ENCODE data around the gene TMEM123. TPM values are rescaled to one million over a fixed set of nuclear protein-coding genes. Genes with fewer than 3 reads are reported as not detected.

TMEM123 gene
- total and polyA plus RNA-seq, 2 of the 4 experiments (the other 2 are of a cell fraction) = 96.9 to 127 TPM

GRCh38 chr11:102411142-102411541 is 41.4 kb downstream of the TMEM123 start:
- dilution Hi-C loops (cut with HindIII; ENCODE audit: low sequenced_read_pairs, unreplicated experiment) (no loop called here), intact Hi-C loops (cut with micrococcal nuclease) (no loop called here), in situ Hi-C loops (cut with MboI; ENCODE audit: low sequenced_read_pairs) (no loop called here)
- ChIA-PET CTCF (interaction anchor here (0.6 kb wide), 1 partner anchor 21 kb away, joined by 3 read pairs; no protein-coding TSS in a partner anchor), POLR2A (ENCODE audit: unreplicated experiment) (no interaction called here)
- Histone ChIP-seq H4K5ac (ENCODE audit: low read depth, low read length) (no peak overlapping the region), H4K20me1 (ENCODE audit: insufficient read depth, low read length) (peaks cover 41% of the 10 kb centered on the region; the same call in 1 of the 2 replicates), H3K4me2 (ENCODE audit: low read depth, low read length) (no peak overlapping the region), H2BK120ac (ENCODE audit: low read depth, low read length) (no peak overlapping the region), H3K18ac (ENCODE audit: low read depth, low read length) (no peak overlapping the region), H2AFZ (replicated peaks; ENCODE audit: low read length, poor library complexity) (no peak overlapping the region), H4K91ac (ENCODE audit: insufficient read depth, low read depth, low read length) (no peak overlapping the region), H2AK5ac (ENCODE audit: low read depth, low read length) (no peak overlapping the region), H3K36me3 (ENCODE audit: control insufficient read depth, insufficient read depth, low read length) (peaks cover 4% of the 10 kb centered on the region), H3K9ac (ENCODE audit: low read depth, low read length) (no peak overlapping the region), H3K4ac (ENCODE audit: low read depth, low read length) (no peak overlapping the region), H3K27me3 (ENCODE audit: control insufficient read depth, insufficient read depth, low read length) (no peaks in the 10 kb centered on the region), H3K23ac (ENCODE audit: low read depth, low read length) (no peak overlapping the region), H3K27ac (ENCODE audit: insufficient read depth, low read length) (no peak overlapping the region), H3K4me3 (ENCODE audit: insufficient read depth, low read depth, low read length) (no peak overlapping the region), H3K4me1 (ENCODE audit: control insufficient read depth, insufficient read depth, low read length) (peaks cover 9% of the 10 kb centered on the region), H3K56ac (ENCODE audit: extremely low read depth, insufficient read depth, low read length) (no peak overlapping the region), H3K9me3 (ENCODE audit: control insufficient read depth, insufficient read depth, low read length) (no peaks in the 10 kb centered on the region), H2BK20ac (ENCODE audit: low read depth, low read length) (no peak overlapping the region), H2BK15ac (ENCODE audit: low read depth, low read length) (no peak overlapping the region), H3K9me1 (ENCODE audit: insufficient read depth, low read length) (peaks cover 27% of the 10 kb centered on the region), H3K14ac (replicated peaks; ENCODE audit: low read depth, low read length) (no peak overlapping the region), H2BK5ac (ENCODE audit: low read depth, low read length, poor library complexity, severe bottlenecking) (no peak overlapping the region), H3K79me1 (ENCODE audit: low read depth in 1 of 2, low read length in 2 of 2) (peaks cover 23 to 72% of the 10 kb centered on the region in 2 experiments), H4K8ac (ENCODE audit: low read depth in 2 of 2, low read length in 2 of 2) (no peak overlapping the region), H2AK9ac (replicated peaks; ENCODE audit: low read depth, low read length, poor library complexity) (no peak overlapping the region)
- DNase-seq = no peak
- BruUV-seq (replicated peaks) = no TSS peak
- WGBS, 2 experiments (ENCODE audit: extremely low coverage in 2 of 2, insufficient read length in 1 of 2) = 100% methylated on average over 1 of the region's 7 CpGs; no CpG with 5 or more reads in 1 of the 2 experiments
- TF ChIP-seq MAZ (IDR thresholded peaks at IDR 0.05; ENCODE audit: borderline replicate concordance, low read depth, low read length) (no peak), SMC3 (IDR thresholded peaks at IDR 0.05; ENCODE audit: low read depth, low read length) (no peak), MXI1 (IDR thresholded peaks at IDR 0.05; ENCODE audit: borderline replicate concordance, low read depth, low read length) (no peak), BHLHE40 (IDR thresholded peaks at IDR 0.05; ENCODE audit: low read depth, low read length) (no peak), NFE2L2 (IDR thresholded peaks at IDR 0.05; ENCODE audit: low read depth, low read length) (no peak), ELK1 (IDR thresholded peaks at IDR 0.05; ENCODE audit: borderline replicate concordance, low read depth, low read length) (no peak), POLR2A (IDR thresholded peaks at IDR 0.05; ENCODE audit: low read depth, low read length) (no peak), RFX5 (IDR thresholded peaks at IDR 0.05; ENCODE audit: low read depth, low read length) (no peak), CHD1 (IDR thresholded peaks at IDR 0.05; ENCODE audit: low read depth, low read length) (no peak), RAD21 (IDR thresholded peaks at IDR 0.05; ENCODE audit: low read length) (no peak), MAFK (IDR thresholded peaks at IDR 0.05; ENCODE audit: low read depth, low read length) (no peak), CTCF (conservative IDR thresholded peaks at IDR 0.05; ENCODE audit: low read depth, low read length) (no peak), RCOR1 (IDR thresholded peaks at IDR 0.05; ENCODE audit: insufficient replicate concordance, low read length) (no peak)
- no peak for ATAC-seq (ENCODE audit: low read depth)
